ENCODE results near the gene C2CD5.
"Not testable (repeated sequence)": the region's sequence is repeated elsewhere in the genome, so short reads cannot be mapped to it uniquely, and the experiment has no call there.

The C2CD5 gene

DNA sequence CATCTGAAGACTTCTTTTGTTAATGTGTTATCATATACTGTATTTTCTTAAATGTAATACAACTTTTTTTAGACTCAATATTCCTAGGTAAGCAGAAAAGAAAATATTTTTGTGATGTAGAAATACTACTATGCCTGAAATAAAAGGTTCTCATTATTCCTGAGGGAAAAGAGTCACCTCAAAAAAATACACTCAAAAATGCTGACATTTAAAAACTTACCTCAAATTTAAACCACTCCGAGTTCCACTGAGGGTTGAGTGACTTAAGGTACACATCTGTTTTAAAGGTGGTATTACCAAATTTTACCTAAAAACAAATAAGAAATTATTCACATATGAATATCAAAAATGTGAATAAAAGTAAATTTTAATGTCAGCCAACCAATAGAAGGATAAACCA lies 9.3 kb downstream of the C2CD5 start:
- no peak for DNase-seq

DNA sequence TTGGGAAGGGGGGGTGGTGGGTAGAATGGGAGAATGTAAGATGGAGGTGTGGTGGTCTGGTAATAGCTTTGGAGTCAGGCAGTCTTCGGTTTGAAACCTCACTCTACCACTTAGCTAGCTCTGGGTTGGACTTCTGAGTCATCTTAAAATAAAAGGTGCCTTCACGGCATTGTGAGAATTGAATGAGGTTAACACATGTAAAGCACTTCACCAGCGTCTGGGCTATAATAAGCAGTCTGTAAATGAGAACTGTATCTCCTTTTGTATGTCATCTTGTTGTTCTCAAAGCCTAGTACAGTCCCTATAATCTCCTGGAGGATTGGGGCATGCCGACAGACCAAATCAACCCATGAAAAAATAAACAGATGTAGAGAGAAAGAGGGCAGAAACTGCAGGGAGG lies 11.2 kb downstream of the C2CD5 start:
- DNase-seq = no peak

DNA sequence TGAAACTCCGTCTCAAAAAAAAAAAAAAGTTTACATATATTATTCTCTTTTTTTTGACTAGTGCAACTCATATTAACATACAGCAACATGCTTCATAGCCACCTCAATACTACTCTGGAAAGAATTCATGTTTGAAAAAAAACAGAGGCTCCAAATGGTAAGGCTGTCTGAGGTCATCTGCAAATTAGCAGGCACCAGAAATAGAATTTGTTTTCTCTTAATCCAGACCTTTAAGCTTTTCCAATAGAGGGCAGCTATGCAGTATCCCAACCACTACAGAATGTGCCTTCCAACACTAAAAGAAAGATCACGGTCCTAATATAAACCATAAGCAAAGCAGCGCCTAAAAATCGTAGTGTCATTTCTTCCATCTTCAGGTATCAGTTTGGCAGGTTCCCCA lies 12.0 kb downstream of the C2CD5 start:
- DNase-seq = no peak

DNA sequence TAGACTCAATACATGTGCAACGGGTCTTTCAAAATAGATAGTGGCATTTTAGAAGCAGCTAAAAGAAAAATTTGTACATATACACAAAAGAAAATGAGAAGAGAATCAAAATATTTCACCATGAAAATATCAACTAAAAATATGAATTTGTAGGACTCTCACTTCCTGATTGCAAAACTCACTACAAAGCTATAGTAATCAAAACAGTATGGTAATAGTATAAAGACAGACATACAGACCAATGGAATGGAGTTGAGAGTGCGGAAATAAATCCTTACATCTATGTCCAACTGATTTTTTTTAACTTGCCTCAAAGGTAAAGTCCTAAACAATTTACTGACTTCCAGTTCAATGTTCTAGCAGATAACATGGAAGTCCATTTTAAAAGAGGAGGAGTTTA lies 13.1 kb downstream of the C2CD5 start:
- DNase-seq = no peak

DNA sequence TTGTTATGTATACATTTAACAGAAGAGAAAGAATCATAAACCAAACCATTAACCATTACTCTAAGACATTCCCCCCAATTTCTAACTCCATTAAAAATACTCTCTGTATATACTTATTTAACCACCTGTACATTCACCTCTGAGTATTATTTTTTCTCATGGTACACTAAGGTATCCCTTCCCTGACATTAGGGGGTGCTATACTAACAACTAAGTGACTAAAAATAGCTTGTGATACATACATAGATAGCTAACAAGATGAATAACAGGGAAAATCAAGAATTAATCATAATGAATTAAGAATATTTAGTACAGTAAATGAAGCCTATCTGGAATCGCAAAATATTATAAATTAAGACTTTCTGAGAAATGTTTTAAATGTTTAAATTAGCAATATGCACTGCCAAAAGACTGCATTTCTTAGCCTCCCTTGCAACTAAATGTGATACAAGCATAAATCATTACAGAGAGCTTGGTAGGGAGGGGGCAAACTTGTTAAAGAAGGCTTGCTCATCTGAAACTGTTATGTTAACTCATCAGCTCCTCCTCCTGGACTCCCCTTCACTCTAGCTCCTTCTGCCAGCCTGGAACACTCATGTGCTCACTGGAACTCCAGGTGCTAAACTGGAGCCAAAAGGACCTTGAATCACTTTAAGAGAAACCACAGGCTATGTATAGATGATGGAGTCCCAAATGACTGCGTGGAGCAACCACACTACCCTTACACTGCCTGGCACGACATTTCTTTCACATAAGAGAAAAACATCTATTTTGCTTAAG lies 14.9 kb downstream of the C2CD5 start:
- peak; percentile 36 for DNase-seq

DNA sequence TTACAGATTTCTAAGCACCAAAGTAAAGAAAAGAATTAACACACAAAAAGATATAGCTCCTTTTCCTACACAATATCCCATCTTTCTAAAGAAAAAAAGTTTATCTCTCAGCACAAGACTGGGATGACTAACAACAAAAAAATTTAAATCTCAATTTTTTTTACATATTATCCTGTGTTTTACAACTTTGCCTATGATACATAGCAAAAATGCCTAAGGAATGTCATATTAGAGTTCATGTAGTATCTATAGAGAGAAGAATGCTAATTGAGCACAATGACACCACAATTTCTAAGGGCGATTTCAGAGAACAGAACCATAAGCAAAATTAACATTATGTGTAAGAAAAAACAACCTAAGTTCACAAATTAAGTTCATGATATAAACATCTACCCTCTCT lies 16.3 kb downstream of the C2CD5 start:
- no peak for DNase-seq

DNA sequence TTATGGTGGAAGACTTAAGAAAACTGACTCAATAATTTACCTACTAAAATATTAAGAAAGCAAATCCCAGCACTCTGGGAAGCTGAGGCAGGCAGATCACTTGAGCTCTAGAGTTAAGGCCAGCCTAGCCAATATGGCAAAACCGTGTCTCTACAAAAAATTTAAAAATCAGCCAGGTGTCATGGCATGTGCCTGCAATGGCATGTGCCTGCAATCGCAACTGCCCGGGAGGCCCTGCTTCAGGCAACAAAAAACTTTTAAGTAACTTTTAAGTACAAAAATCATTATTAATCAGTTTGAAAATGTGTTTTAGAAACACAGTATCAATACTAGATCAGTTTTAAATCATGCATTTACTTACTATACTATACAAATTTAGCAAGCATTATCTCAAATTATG lies 17.5 kb downstream of the C2CD5 start:
- no peak for DNase-seq

DNA sequence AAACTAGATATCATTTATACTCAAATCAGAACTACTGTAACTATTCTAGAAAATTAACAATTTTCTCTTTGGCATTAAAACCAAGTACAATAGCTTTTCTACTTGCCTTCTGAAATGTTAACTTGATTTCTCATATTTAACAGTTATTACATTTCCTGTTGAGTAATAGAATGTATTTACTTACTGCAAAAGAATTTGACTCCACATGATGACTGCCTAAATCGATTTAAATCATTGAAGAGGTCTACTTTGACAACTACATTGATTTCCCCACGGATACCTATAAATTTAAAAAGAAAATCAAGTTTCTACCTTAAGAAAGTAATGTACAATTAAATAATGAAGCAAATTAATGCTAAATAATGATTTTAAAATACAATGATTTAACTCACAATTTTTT lies 18.9 kb downstream of the C2CD5 start:
- no peak for DNase-seq

DNA sequence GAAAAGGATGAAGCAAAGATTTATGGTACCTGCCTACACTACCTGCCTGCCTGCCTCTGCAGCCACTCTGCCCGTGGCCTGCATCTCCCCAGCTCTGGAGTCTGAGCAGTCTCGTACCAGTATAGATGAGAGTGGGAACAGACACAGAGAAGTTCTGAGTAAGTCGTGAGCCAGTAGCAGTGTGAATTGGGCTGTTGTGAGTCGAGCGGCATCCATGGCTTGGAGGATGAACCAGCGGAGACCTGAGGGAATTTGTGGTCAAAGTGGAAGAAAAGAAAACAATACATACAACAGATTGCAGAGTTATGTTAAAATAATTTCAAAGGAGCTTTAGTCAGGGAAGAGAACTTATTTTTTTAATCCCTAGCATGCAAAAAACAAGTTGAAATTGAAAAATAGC lies 25.3 kb downstream of the C2CD5 start:
- DNase-seq = no peak

DNA sequence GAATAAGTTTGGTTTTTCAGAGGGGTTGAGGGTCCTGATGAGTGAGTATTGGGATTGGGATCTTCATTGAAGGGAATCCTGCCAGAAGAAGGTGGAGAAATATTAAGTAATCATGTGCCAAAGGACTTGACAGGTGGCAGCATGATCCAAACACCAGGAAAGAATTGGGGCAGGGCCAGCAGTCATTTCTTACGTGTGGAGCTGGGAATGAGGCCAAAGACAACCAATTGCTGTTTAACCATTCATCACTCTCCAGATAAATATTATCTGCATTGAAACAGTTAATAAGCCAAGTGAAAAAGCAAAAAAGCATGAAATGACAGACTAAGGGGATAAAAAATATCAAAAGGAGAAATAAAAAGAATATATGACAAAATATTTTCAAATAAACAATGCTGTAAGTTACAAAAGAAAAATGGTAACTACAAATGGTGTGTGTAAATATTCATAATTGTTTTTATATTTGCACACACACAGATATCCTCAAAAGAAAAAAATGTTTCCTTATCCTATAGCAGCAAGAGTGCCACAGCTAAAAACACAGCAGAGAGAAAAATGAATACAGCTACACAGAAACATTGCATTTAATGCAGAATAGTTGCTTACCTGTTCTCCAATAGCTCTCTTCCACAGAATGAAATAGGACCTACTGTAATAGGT lies 26.2 kb downstream of the C2CD5 start:
- no peak for DNase-seq

DNA sequence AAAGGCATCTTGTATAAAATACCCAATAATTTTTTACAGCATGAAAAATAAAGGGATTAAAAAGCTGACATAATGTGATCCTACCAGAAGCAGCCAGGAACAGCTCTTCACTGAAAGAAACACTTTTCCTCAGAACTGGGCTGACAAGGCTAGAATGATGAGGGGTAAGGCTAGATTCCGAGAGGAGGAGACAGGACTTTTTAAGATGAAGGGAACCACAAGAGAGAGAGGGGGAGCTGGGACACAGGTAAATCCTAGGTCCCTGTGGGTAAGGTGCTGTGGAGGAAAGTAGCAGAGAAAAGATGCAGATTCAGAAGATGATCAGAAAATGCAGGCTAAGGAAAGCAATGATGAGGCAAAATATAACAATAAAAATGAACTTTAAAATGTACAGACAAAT lies 29.5 kb downstream of the C2CD5 start:
- no peak for DNase-seq

DNA sequence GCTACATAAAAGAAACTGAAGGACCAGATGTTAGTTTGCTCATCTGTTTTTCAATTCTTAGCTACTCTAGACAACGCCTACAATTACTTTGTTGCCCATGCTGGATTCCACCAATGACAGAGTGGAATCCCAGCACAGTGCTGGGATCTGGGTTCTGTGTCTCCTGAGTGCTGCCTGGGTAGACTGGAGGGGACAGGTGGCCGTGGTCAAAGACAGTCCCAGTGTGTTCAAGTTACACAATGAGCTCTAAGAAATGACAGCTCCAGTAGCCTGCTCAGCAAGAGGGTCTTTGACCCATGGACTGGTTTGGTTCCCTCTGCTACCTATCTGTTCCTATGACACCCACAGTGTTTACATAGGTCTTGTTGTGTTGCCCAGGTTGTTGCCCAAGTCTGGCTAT lies 38.5 kb downstream of the C2CD5 start:
- DNase-seq = no peak

DNA sequence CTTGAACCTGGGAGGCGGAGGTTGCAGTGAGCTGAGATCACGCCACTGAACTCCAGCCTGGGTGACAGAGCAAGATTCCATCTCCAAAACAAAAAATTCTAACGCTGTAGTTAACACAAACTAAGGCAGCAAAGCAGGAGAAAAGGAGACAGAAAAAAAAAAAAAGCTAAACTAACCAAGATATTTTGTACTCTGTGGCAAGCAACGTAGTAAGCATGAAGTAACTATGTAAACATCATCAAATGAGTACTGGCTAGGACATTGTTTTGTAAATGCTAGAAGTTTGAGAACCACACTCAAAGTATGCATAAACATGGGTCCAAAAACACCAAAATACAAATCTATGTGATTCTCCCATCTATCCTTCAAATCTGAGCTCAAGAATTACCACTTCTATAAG lies 44.2 kb downstream of the C2CD5 start:
- no peak for DNase-seq

DNA sequence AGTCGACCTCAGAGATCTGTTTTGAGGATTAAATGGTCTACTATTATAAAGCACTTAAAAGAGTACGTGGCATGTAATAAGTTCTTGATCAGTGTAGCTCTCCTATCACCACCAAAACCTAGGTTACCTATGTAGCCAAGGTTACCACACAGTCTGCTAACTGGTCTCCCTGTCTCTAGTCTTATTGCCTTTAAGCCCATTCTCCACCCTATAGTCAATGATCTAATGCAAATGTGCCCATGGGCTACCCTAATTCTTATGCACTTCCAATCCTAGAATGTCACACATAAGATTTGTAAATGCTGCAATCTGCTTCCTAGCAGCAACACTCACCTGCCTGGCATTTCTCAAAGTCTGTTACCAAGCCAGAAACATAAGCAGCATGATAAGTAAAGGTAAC lies 44.9 kb downstream of the C2CD5 start:
- DNase-seq = no peak

DNA sequence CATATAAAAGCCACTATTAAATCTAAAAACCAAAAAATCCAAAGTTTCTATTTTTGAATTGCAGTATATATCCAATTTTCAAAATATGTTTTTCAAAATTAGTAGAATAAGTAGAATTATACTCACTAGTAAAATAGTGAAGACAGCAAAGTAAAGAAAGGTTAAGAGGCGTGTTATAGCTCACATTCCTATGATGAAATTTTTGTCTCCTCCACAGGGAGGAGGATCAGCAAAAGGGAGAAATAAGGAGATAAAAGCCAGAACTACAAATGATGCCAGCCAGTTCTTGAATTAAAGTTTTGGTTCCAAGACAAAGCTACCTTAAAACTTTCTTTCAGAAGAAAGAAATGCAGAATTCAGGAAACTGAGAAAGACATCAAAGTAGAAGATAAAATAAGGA lies 50.0 kb downstream of the C2CD5 start:
- no peak for DNase-seq

DNA sequence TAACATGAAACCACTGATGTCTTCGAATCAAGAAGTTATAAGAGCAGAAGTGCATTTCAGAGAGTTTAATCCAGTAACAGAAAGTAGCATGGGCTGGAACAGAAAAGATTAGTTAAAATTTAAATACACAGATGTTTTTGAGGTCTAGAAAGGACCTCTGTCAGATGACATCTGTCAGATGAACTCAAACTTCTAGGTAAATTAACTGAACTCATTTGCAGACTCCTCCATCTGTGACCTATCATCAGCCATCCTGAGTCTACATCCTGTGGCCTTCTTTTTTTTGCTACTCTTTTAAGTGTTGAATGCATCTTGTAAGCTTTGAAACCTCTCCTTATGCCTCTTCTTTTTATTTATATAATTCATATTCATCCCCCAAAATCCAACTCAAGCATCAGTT lies 53.3 kb downstream of the C2CD5 start:
- no peak for DNase-seq

DNA sequence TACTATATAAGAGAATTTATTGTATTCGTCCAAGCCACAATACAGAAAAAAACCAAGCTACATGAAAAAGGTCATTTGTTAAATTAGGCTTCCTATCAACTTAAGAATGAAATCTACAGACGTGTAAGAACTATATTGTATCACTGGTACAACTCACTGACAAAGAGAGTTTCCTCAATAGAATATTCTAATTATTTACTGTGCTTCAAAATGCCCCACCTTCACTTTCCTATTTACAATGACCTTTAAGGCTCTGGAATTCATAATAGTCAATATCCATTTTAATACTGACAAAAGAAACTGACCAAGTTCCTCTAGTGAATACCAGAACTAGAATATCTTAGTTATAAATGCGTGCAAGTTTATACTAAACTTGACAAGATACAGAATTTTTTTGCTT lies 55.9 kb downstream of the C2CD5 start:
- no peak for DNase-seq

DNA sequence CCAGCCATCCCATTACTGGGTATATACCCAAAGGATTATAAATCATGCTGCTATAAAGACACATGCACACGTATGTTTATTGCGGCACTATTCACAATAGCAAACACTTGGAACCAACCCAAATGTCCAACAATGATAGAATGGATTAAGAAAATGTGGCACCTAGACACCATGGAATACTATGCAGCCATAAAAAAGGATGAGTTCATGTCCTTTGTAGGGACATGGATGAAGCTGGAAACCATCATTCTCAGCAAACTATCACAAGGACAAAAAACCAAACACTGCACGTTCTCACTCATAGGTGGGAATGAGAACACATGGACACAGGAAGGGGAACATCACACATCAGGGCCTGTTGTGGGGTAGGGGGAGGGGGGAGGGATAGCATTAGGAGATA lies 56.7 kb downstream of the C2CD5 start:
- not testable (repeated sequence) for DNase-seq

DNA sequence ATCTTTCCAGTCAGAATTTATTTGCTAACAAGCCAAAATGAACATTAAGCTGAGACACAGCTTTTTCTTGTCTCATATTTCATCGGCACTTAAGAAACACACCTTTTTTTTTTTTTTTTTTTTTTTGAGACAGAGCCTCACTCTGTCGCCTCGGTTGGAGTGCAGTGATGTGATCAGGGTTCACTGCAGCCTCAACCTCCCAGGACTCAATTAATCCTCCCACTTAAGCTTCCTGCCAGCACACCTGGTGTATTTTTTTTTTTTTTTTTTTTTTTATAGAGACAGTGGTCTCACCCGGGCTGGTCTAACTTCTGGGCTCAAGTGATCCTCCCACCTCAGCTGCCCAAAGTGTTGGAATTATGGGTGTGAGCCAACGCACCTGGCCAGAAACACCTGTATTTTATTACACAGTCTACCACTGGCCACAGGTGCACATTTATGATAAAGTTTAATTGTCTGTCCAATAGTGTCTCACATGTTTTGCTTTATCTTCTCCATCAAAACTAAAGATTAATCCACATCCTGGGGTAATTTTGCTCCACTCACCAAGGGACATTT lies 62.7 kb downstream of the C2CD5 start:
- DNase-seq = no peak

DNA sequence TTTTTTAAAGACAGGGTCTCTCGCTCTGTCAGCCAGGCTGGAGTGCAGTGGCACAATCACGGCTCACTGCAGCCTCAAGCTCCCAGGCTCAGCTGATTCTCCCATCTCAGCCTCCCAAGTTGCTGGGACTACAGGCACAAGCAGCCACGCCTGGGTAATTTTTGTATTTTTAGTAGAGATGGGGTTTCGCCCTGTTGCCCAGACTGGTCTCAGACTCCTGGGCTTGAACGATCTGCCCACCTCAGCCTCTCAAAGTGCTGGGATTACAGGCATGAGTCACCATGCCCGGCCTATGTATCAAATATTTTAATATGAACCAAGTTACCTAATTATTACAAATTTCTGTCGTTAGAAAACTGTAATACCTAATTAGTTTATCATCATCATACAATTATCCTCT lies 63.5 kb downstream of the C2CD5 start:
- DNase-seq = not testable (repeated sequence)

DNA sequence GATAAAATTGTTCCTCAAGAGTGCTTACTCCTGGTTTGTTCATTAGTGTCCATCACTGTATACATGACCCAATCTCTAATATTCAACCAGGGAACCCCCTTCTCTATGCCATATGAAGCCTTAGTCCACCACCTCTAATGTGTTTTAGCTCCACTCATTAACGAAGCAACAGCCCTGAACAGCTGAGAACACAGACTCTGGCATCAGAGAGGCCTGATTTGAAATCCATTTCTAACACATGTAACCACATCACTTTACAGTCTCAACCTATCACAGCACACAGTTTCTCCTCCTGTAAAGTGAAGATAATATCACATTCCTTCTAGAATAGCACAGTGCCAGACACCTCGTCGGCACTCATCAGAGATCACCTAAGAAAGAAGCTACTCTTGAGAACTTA lies 64.3 kb downstream of the C2CD5 start:
- no peak for DNase-seq

DNA sequence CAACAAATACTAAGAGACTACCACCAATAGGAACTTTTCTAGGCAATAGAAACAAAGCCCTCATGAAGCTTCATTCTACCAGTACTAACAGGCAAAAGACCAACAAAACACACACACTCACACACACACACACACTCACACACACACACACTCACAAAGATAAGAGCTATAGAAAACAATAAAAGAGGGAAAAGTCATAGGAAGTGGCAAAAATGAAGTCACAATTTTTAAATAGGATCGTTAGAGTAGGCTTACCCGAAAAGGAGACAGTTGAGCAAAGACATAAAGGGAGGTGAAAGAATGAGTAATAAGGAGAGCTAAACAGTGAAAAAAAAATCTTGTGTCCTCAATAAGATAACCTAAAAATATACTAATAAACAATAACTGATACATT lies 66.5 kb downstream of the C2CD5 start:
- no peak for DNase-seq

DNA sequence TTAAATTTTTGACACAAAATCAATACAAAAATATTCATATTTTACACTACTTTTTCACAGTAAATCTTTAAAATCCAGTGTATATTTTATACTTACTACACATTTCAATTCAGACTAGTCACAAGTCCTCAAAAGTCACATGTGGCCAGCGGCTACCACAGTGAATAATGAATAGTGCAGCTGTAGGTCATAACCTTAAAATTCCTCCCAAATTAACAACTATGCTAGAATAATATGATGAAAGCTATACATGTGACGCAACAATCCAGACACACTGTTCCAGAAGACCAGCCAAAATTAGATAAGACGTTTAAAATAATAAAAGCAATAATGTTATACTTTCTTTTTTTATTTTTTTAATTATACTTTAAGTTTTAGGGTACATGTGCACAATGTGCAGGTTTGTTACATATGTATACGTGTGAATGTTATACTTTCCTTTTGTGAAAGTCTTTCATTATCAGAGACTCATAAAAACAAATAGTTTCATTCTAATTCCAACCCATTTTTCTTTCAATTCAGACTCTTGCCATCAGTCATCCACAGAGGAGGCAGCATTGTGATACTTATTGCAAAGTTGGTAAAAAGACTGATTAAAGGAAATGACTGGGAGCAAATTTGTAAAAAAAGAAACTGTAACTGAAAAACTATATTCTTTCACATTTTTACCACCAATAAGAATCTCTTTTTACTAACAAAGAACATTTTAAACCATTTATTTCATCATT lies 67.0 kb downstream of the C2CD5 start:
- no peak for DNase-seq

DNA sequence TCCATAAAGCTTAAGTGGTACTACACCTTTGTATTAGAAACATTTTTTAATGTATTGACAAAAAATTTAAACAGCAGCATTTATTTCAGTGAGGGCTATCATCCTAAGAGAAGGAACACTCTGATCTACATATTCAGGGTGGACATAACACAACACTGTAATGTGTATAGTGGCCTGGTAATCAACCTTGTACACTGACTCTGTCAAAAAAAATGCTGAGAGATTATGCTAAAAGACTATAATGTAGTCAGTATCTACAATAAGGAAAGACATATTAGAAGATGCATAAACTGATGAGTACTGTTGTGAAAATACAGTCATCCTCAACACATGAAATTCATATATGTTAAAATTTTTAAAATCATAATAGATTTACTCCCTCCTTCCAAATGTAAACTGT lies 68.2 kb downstream of the C2CD5 start:
- no peak for DNase-seq

Data from RPMI8226 (cell line).